ENCODE results near the gene TYW1. TPM values are rescaled to one million over a fixed set of nuclear protein-coding genes. Genes with fewer than 3 reads are reported as not detected.
"Not testable (repeated sequence)": the region's sequence is repeated elsewhere in the genome, so short reads cannot be mapped to it uniquely, and the experiment has no call there.

The TYW1 gene, protein sequence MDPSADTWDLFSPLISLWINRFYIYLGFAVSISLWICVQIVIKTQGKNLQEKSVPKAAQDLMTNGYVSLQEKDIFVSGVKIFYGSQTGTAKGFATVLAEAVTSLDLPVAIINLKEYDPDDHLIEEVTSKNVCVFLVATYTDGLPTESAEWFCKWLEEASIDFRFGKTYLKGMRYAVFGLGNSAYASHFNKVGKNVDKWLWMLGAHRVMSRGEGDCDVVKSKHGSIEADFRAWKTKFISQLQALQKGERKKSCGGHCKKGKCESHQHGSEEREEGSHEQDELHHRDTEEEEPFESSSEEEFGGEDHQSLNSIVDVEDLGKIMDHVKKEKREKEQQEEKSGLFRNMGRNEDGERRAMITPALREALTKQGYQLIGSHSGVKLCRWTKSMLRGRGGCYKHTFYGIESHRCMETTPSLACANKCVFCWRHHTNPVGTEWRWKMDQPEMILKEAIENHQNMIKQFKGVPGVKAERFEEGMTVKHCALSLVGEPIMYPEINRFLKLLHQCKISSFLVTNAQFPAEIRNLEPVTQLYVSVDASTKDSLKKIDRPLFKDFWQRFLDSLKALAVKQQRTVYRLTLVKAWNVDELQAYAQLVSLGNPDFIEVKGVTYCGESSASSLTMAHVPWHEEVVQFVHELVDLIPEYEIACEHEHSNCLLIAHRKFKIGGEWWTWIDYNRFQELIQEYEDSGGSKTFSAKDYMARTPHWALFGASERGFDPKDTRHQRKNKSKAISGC
- total RNA-seq (13.8 TPM), polyA plus RNA-seq (ENCODE audit: insufficient read depth in 1 of 8, insufficient read length in 8 of 8, low replicate concordance in 1 of 8) (10 to 100 TPM; 13.2 to 16.3 (median 14.6) TPM)
- long read RNA-seq, donor 1, partial matches to known transcripts = 0 of 1 reads
- long read RNA-seq, donor 1, other reads (novel, unspliced or antisense) = 0 of 1 reads
- long read RNA-seq, donor 2 = 0 reads
- long read RNA-seq, donor 3, partial matches to known transcripts = 0 of 2 reads
- long read RNA-seq, donor 3, other reads (novel, unspliced or antisense) = 0 of 2 reads
- long read RNA-seq, donor 4, partial matches to known transcripts = 0 of 2 reads
- long read RNA-seq, donor 4, other reads (novel, unspliced or antisense) = 0 of 2 reads
- long read RNA-seq, donor 5, transcript TYW1-201 (16 exons, 3,348 nt) = major isoform, 7 of 700 reads
- long read RNA-seq, donor 5, partial matches to known transcripts = 663 of 700 reads
- long read RNA-seq, donor 5, other reads (novel, unspliced or antisense) = 29 of 700 reads
- long read RNA-seq, donor 6 = 0 reads
- long read RNA-seq, donor 7, partial matches to known transcripts = 0 of 2 reads
- long read RNA-seq, donor 7, other reads (novel, unspliced or antisense) = 0 of 2 reads
- long read RNA-seq, donor 8, partial matches to known transcripts = 114 of 215 reads
- long read RNA-seq, donor 8, other reads (novel, unspliced or antisense) = 101 of 215 reads
- long read RNA-seq, donor 9, partial matches to known transcripts = 244 of 264 reads
- long read RNA-seq, donor 9, other reads (novel, unspliced or antisense) = 20 of 264 reads
- long read RNA-seq, donor 10, partial matches to known transcripts = 212 of 432 reads
- long read RNA-seq, donor 10, other reads (novel, unspliced or antisense) = 216 of 432 reads
- long read RNA-seq, donor 11, partial matches to known transcripts = 0 of 1 reads
- long read RNA-seq, donor 11, other reads (novel, unspliced or antisense) = 0 of 1 reads

DNA sequence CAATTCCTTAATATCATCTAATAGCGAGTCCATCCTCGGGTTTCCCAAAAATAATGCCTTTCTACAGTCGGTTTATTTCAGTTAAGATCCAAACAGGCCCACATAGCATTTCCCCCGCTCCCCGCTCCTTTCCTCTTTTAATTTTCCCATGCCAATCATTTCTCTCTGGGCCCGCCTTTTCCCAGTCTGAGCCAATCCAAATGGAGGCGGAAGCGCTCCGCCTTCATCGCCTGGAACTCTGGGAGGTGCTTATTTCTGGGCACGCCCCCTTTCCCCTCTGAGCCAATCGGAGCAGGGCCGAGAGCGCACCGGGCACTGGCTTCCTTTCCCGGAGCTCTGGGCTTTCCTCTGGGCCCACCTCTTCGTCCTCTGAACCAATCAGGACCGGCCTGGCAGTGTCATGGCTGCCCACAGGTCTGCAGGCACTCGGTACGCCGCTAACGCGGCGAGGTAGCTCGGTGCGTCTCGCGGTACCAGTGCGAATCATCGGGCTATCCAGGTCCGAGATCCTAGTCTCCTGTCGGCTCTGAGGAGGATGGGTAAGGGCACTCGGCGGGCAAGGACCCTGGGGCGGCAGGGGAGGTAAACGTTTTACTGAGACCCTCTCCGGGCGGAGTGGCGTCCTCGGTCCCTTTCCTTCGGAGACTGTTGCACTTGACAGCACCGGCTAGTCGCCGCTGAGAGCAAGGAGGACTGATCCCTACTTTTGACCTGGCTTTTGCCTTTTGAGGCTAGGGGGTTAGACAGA lies at the start of gene TYW1:
TSS of gene TYW1 (plus strand) at position 390 of the 748 bp plus-strand sequence. CDS start at position 536, 146 bp downstream.
- peak; percentile 99 for DNase-seq
- not testable (repeated sequence) for H3K36me3 ChIP-seq (ENCODE audit: control insufficient read depth, insufficient read depth, low read length); H3K27me3 ChIP-seq (ENCODE audit: control insufficient read depth, insufficient read depth, low read length); H3K9me3 ChIP-seq (replicated peaks; ENCODE audit: control insufficient read depth, low read depth, low read length); H3K4me1 ChIP-seq (ENCODE audit: control insufficient read depth, insufficient read depth, low read length)
- WGBS (ENCODE audit: insufficient coverage) = under 1% methylated on average over 25 of the region's 44 CpGs
- peak within 1 kb of the TSS; percentile 96 for H3K27ac ChIP-seq (ENCODE audit: low read length)
- peak within 1 kb of the TSS; percentile 80 for H3K4me3 ChIP-seq (ENCODE audit: low read length)

- Histone ChIP-seq H3K27ac (ENCODE audit: low read length) (no peak overlapping the region), H3K4me3 (ENCODE audit: low read length) (no peak overlapping the region), H3K36me3 (ENCODE audit: control insufficient read depth, insufficient read depth, low read length) (peaks cover 61% of the 10 kb centered on the region), H3K27me3 (ENCODE audit: control insufficient read depth, insufficient read depth, low read length) (no peaks in the 10 kb centered on the region), H3K4me1 (ENCODE audit: control insufficient read depth, insufficient read depth, low read length) (no peaks in the 10 kb centered on the region), H3K9me3 (replicated peaks; ENCODE audit: control insufficient read depth, low read depth, low read length) (no peaks in the 10 kb centered on the region)
- 97% methylated on average over 9 of the region's 19 CpGs for WGBS (ENCODE audit: insufficient coverage)
- no peak for DNase-seq
These were observed 48.0 kb upstream of the TYW1 start for GRCh38 chr7:66948480-66949109.

DNA sequence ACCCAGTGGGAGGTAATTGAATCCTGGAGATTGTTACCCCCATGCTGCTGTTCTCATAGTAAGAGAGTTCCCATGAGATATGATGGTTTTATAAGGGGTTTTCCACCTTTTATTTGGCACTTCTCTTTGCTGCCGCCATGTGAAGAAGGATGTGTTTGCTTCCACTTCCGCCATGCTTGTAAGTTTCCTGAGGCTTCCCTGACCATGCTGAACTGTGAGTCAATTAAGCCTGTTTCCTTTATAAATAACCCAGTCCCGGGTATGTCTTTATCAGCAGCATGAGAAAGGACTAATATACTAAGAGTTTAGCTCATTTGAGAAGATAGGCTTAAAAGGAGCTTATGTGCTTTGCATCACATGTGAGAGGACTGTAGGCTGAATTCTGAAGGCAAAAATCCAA lies 46.3 kb upstream of the TYW1 start:
- no peak overlapping the region for H3K4me3 ChIP-seq (ENCODE audit: low read length)
- no peaks in the 10 kb centered on the region for H3K27me3 ChIP-seq (ENCODE audit: control insufficient read depth, insufficient read depth, low read length)
- no peaks in the 10 kb centered on the region for H3K4me1 ChIP-seq (ENCODE audit: control insufficient read depth, insufficient read depth, low read length)
- H3K27ac ChIP-seq (ENCODE audit: low read length) = no peak overlapping the region
- no peak for DNase-seq
- WGBS (ENCODE audit: insufficient coverage) = 92% methylated on average over 2 of the region's 3 CpGs
- peaks cover 66% of the 10 kb centered on the region for H3K36me3 ChIP-seq (ENCODE audit: control insufficient read depth, insufficient read depth, low read length)
- no peaks in the 10 kb centered on the region for H3K9me3 ChIP-seq (replicated peaks; ENCODE audit: control insufficient read depth, low read depth, low read length)

GRCh38 chr7:66950763-66951162 lies 45.9 kb upstream of the TYW1 start:
- WGBS (ENCODE audit: insufficient coverage) = 93% methylated on average over 3 of the region's 8 CpGs
- Histone ChIP-seq H3K9me3 (replicated peaks; ENCODE audit: control insufficient read depth, low read depth, low read length) (no peaks in the 10 kb centered on the region), H3K27ac (ENCODE audit: low read length) (no peak overlapping the region), H3K36me3 (ENCODE audit: control insufficient read depth, insufficient read depth, low read length) (peaks cover 70% of the 10 kb centered on the region), H3K4me3 (ENCODE audit: low read length) (no peak overlapping the region), H3K27me3 (ENCODE audit: control insufficient read depth, insufficient read depth, low read length) (no peaks in the 10 kb centered on the region), H3K4me1 (ENCODE audit: control insufficient read depth, insufficient read depth, low read length) (no peaks in the 10 kb centered on the region)
- DNase-seq = no peak

- peaks cover 69% of the 10 kb centered on the region for H3K36me3 ChIP-seq (ENCODE audit: control insufficient read depth, insufficient read depth, low read length)
- H3K9me3 ChIP-seq (replicated peaks; ENCODE audit: control insufficient read depth, low read depth, low read length) = no peaks in the 10 kb centered on the region
- H3K27me3 ChIP-seq (ENCODE audit: control insufficient read depth, insufficient read depth, low read length) = no peaks in the 10 kb centered on the region
- no peak for DNase-seq
- H3K27ac ChIP-seq (ENCODE audit: low read length) = no peak overlapping the region
- 76% methylated on average over 10 of the region's 11 CpGs for WGBS (ENCODE audit: insufficient coverage)
- H3K4me1 ChIP-seq (ENCODE audit: control insufficient read depth, insufficient read depth, low read length) = no peaks in the 10 kb centered on the region
- no peak overlapping the region for H3K4me3 ChIP-seq (ENCODE audit: low read length)
These were observed 44.1 kb upstream of the TYW1 start for GRCh38 chr7:66952343-66953043.

DNA sequence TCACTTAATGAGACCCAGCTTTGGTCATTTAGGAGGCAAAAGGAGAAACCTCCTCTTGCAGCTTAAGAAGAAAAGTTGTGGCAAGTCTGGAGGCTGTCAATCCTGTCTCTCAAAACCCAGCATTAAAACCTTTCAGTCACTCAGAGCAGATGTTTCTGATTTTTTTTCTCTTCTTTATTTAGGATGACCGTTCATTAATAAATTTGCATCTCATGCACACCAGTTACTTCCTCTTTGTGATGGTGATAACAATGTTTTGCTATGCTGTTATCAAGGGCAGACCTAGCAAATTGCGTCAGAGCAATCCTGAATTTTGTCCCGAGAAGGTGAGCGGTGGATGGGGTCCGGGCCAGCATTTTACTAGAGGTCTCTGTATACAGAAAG lies 43.6 kb upstream of the TYW1 start:
- no peak for DNase-seq
- H3K36me3 ChIP-seq (ENCODE audit: control insufficient read depth, insufficient read depth, low read length) = peaks cover 70% of the 10 kb centered on the region
- peaks cover 3% of the 10 kb centered on the region for H3K4me1 ChIP-seq (ENCODE audit: control insufficient read depth, insufficient read depth, low read length)
- no peak overlapping the region for H3K27ac ChIP-seq (ENCODE audit: low read length)
- no peaks in the 10 kb centered on the region for H3K27me3 ChIP-seq (ENCODE audit: control insufficient read depth, insufficient read depth, low read length)
- no peak overlapping the region for H3K4me3 ChIP-seq (ENCODE audit: low read length)
- H3K9me3 ChIP-seq (replicated peaks; ENCODE audit: control insufficient read depth, low read depth, low read length) = no peaks in the 10 kb centered on the region
- 83% methylated on average over 1 of the region's 5 CpGs for WGBS (ENCODE audit: insufficient coverage)

- DNase-seq = peak; percentile 16
- no peaks in the 10 kb centered on the region for H3K27me3 ChIP-seq (ENCODE audit: control insufficient read depth, insufficient read depth, low read length)
- H3K36me3 ChIP-seq (ENCODE audit: control insufficient read depth, insufficient read depth, low read length) = peaks cover 58% of the 10 kb centered on the region
- WGBS (ENCODE audit: insufficient coverage) = 76% methylated on average over 6 of the region's 13 CpGs
- H3K9me3 ChIP-seq (replicated peaks; ENCODE audit: control insufficient read depth, low read depth, low read length) = no peaks in the 10 kb centered on the region
- H3K27ac ChIP-seq (ENCODE audit: low read length) = peak overlapping the region; percentile 13
- H3K4me1 ChIP-seq (ENCODE audit: control insufficient read depth, insufficient read depth, low read length) = peaks cover 3% of the 10 kb centered on the region
- H3K4me3 ChIP-seq (ENCODE audit: low read length) = no peak overlapping the region
These were observed 38.9 kb upstream of the TYW1 start for GRCh38 chr7:66957595-66958290.

All from muscle of leg (tissue), 16 donors.